K562 (cell line): ENCODE data around the gene DLGAP1. TPM values are rescaled to one million over a fixed set of nuclear protein-coding genes. Genes with fewer than 3 reads are reported as not detected.

Source experiments
- ARID1B ChIP-seq: fragments of 450-650 bp; IDR thresholded peaks from 2 replicates; pipeline ENCODE4 v1.6.1; 2016; ENCODE audit warnings: antibody characterized with exemption, mild to moderate bottlenecking, inconsistent platforms
- CBFA2T3 ChIP-seq: fragments of 450-650 bp; IDR thresholded peaks from 2 replicates; pipeline ENCODE4 v1.6.1; 2017
- CEBPG ChIP-seq, 3 experiments: fragments of 200-800 bp in 1 of 3; sonication (Bioruptor generic) in 1 of 3; sonication (generic) in 1 of 3; formaldehyde crosslinking in 1 of 3; IDR thresholded peaks in 2 of 3; conservative IDR thresholded peaks in 1 of 3; 2 replicates each; pipeline versions ENCODE4 v1.6.1 to v1.8.0; 2016 to 2022; ENCODE audit warnings: missing compliant biosample characterization in 2 of 3, missing genetic modification characterization in 2 of 3, mild to moderate bottlenecking in 1 of 3, missing genetic modification reagents in 1 of 3
- CREM ChIP-seq: IDR thresholded peaks from 2 replicates; pipeline ENCODE4 v1.6.1; 2014; ENCODE audit warnings: antibody characterized with exemption, low read depth
- CTCFL ChIP-seq: IDR thresholded peaks from 2 replicates; pipeline ENCODE4 v1.6.1; 2011; ENCODE audit warnings: borderline replicate concordance, low read depth, mild to moderate bottlenecking, moderate library complexity, low read length; ENCODE audit not compliant: insufficient read depth, poor library complexity, severe bottlenecking
- DPF2 ChIP-seq: fragments of 450-650 bp; IDR thresholded peaks from 2 replicates; pipeline ENCODE4 v1.6.1; 2016
- EP300 ChIP-seq: IDR thresholded peaks from 2 replicates; pipeline ENCODE4 v1.6.1; 2012; ENCODE audit warnings: low read length, improper control_type of control experiment
- FOXK2 ChIP-seq, 2 experiments: fragments of 450-650 bp; IDR thresholded peaks in 1 of 2; conservative IDR thresholded peaks in 1 of 2; 2 replicates each; pipeline ENCODE4 v1.6.1; 2016; ENCODE audit warnings: low read depth in 2 of 2, mild to moderate bottlenecking in 1 of 2
- HBP1 ChIP-seq: fragments of 450-650 bp; formaldehyde crosslinking; IDR thresholded peaks from 2 replicates; pipeline ENCODE4 v1.4.0; 2022; ENCODE audit warnings: missing genetic modification characterization
- HDAC3 ChIP-seq: fragments of 450-650 bp; IDR thresholded peaks from 2 replicates; pipeline ENCODE4 v1.6.1; 2018; ENCODE audit warnings: borderline replicate concordance, mild to moderate bottlenecking, moderate library complexity; ENCODE audit not compliant: partially characterized antibody
- ILF3 ChIP-seq: fragments of 450-650 bp; IDR thresholded peaks from 2 replicates; pipeline ENCODE4 v1.6.1; 2018; ENCODE audit warnings: antibody characterized with exemption, mild to moderate bottlenecking, moderate library complexity, borderline replicate concordance
- MTA2 ChIP-seq: fragments of 450-650 bp; IDR thresholded peaks from 2 replicates; pipeline ENCODE4 v1.6.1; 2016; ENCODE audit warnings: low read depth
- MXD1 ChIP-seq: fragments of 250-450 bp; sonication (Bioruptor Pico); IDR thresholded peaks from 2 replicates; pipeline ENCODE4 v1.8.0; 2021; ENCODE audit warnings: borderline replicate concordance, mild to moderate bottlenecking, moderate library complexity; ENCODE audit not compliant: poor library complexity, severe bottlenecking
- NCOA2 ChIP-seq, 2 experiments: fragments of 450-650 bp; IDR thresholded peaks; 2 replicates each; pipeline ENCODE4 v1.6.1; 2018; ENCODE audit warnings: mild to moderate bottlenecking in 2 of 2, moderate library complexity in 1 of 2; ENCODE audit not compliant: partially characterized antibody in 2 of 2
- PHF8 ChIP-seq: fragments of 200-600 bp; sonication (generic); IDR thresholded peaks from 2 replicates; pipeline ENCODE4 v1.6.1; 2012; ENCODE audit warnings: mixed run types, mild to moderate bottlenecking, inconsistent platforms, low read length, moderate library complexity, borderline replicate concordance
- PURB ChIP-seq: sonication (generic); formaldehyde crosslinking; IDR thresholded peaks from 2 replicates; pipeline ENCODE4 v1.9.0; 2021; ENCODE audit warnings: low read depth, mild to moderate bottlenecking, missing genetic modification reagents
- SMAD1 ChIP-seq: fragments of 150-350 bp; IDR thresholded peaks from 2 replicates; pipeline ENCODE4 v1.6.1; 2014; ENCODE audit warnings: low read length, low read depth; ENCODE audit not compliant: partially characterized antibody
- SMARCA4 ChIP-seq: fragments of 450-650 bp; IDR thresholded peaks from 2 replicates; pipeline ENCODE4 v1.6.1; 2016
- SMARCC2 ChIP-seq: fragments of 450-650 bp; IDR thresholded peaks from 2 replicates; pipeline ENCODE4 v1.6.1; 2017; ENCODE audit warnings: antibody characterized with exemption, moderate library complexity, mild to moderate bottlenecking, low read depth
- SMARCE1 ChIP-seq: fragments of 450-650 bp; IDR thresholded peaks from 2 replicates; pipeline ENCODE4 v1.7.1; 2016; ENCODE audit warnings: mild to moderate bottlenecking
- SOX6 ChIP-seq: fragments of 450-650 bp; IDR thresholded peaks from 2 replicates; pipeline ENCODE4 v1.6.1; 2014; ENCODE audit warnings: mild to moderate bottlenecking
- SUPT5H ChIP-seq: fragments of 450-650 bp; IDR thresholded peaks from 2 replicates; pipeline ENCODE4 v1.6.1; 2016
- TAF9B ChIP-seq: fragments of 450-650 bp; IDR thresholded peaks from 2 replicates; pipeline ENCODE4 v1.6.1; 2018; ENCODE audit warnings: mild to moderate bottlenecking; ENCODE audit not compliant: partially characterized antibody
- TAL1 ChIP-seq: fragments of 450-650 bp; IDR thresholded peaks from 2 replicates; pipeline ENCODE4 v1.6.1; 2016; ENCODE audit warnings: mild to moderate bottlenecking
- TBP ChIP-seq: optimal IDR thresholded peaks from 2 replicates; pipeline ENCODE3; 2011; ENCODE audit warnings: low read depth, low read length, improper control_type of control experiment
- TEAD4 ChIP-seq, 2 experiments: sonication (generic) in 1 of 2; formaldehyde crosslinking in 1 of 2; IDR thresholded peaks; 2 replicates each; pipeline versions ENCODE4 v1.6.1 to v1.8.0; 2012 to 2022; ENCODE audit warnings: borderline replicate concordance in 1 of 2, inconsistent platforms in 1 of 2, low read length in 1 of 2, mild to moderate bottlenecking in 1 of 2, missing genetic modification reagents in 1 of 2
- ZC3H8 ChIP-seq: fragments of 450-650 bp; IDR thresholded peaks from 2 replicates; pipeline ENCODE4 v1.6.1; 2017
- ZNF766 ChIP-seq: fragments of 200-800 bp; sonication (Bioruptor generic); conservative IDR thresholded peaks from 2 replicates; pipeline ENCODE4 v1.6.1; 2016; ENCODE audit warnings: missing genetic modification characterization, missing compliant biosample characterization
- polyA plus RNA-seq, 8 experiments: library from polyadenylated mRNA; depleted of rRNA in 4 of 8; stranded (reverse) in 5 of 8; unstranded in 3 of 8; fragments of >200 nt; fragmentation: Nextera tagmentation in 2 of 8; fragmentation: Illumina TruSeq in 1 of 8; extraction: Ambion mirVana in 2 of 8; extraction: Trizol in 1 of 8; gene quantifications; 2 replicates each; pipeline versions ENCODE4 v1.2.1 to v1.2.3, GENCODE V29; 2011 to 2014; ENCODE audit warnings: inconsistent platforms in 1 of 8, missing spikeins in 1 of 8
- total RNA-seq, 7 experiments: library from RNA; depleted of rRNA in 6 of 7; stranded (reverse); fragments of >200 nt in 6 of 7; fragmentation: Illumina TruSeq in 2 of 7; extraction: Trizol in 2 of 7; gene quantifications; 2 replicates each; pipeline versions ENCODE4 v1.2.1 to v1.2.3, GENCODE V29; 2011 to 2021; ENCODE audit warnings: low replicate concordance in 1 of 7

DLGAP1 gene
- total and polyA plus RNA-seq, 9 of the 15 experiments (the other 6 are each of a cell fraction or from before 2014, with no cell fraction given) = 0.04 to 0.22 (median 0.08) TPM

- peak; percentile 79 for TF ChIP-seq SMARCC2
- no peak for TF ChIP-seq SMAD1
- TF ChIP-seq ZC3H8 = no peak
- no peak for TF ChIP-seq MXD1 (CRISPR knock-in tag)
- TF ChIP-seq SOX6 = peak; percentile 85
- TF ChIP-seq SMARCE1 = peak; percentile 90
- peak; percentile 19 for TF ChIP-seq TAF9B
- peak; percentile 74 for TF ChIP-seq CBFA2T3
- peak; percentile 89 for TF ChIP-seq DPF2
- TF ChIP-seq CREM = 0 out of 2 replicates have a peak, but pooled peaks have one; percentile 31
- TF ChIP-seq HBP1 (CRISPR knock-in tag) = no peak
- peak; percentile 87 for TF ChIP-seq ARID1B
- peak; percentile 34 for TF ChIP-seq HDAC3
- TF ChIP-seq MTA2 = 0 out of 2 replicates have a peak, but pooled peaks have one; percentile 28
- no peak for TF ChIP-seq SUPT5H
- peak; percentile 40 for TF ChIP-seq TAL1
- peak; percentile 28; the same call in 1 of the 2 replicates for TF ChIP-seq TEAD4 (IDR thresholded peaks at IDR 0.05; ENCODE audit: low read length)
- no peak for TF ChIP-seq TEAD4 (CRISPR knock-in tag; IDR thresholded peaks at IDR 0.05; ENCODE audit: borderline replicate concordance)
- no peak for TF ChIP-seq TBP
- TF ChIP-seq ILF3 = 0 out of 2 replicates have a peak, but pooled peaks have one; percentile 45
- TF ChIP-seq CTCFL = no peak
- no peak for TF ChIP-seq FOXK2 (conservative IDR thresholded peaks at IDR 0.05 in 1 of 2, IDR thresholded peaks at IDR 0.05 in 1 of 2; ENCODE audit: low read depth in 2 of 2)
- no peak for TF ChIP-seq PURB (CRISPR knock-in tag)
- TF ChIP-seq PHF8 = no peak
- peak; percentile 86 for TF ChIP-seq EP300
- peak; percentile 88 for TF ChIP-seq SMARCA4
- TF ChIP-seq ZNF766 (CRISPR knock-in tag) = peak; percentile 43; the same call in 1 of the 2 replicates
- peak in 1 of 2 experiments; percentile 22 for TF ChIP-seq NCOA2 (IDR thresholded peaks at IDR 0.05; ENCODE audit: partially characterized antibody in 2 of 2)
- TF ChIP-seq CEBPG (CRISPR knock-in tag; IDR thresholded peaks at IDR 0.05) = no peak
- TF ChIP-seq CEBPG (tag; conservative IDR thresholded peaks at IDR 0.05 in 1 of 2, IDR thresholded peaks at IDR 0.05 in 1 of 2) = peak; percentile 14 to 48; a peak in 2 of 4 replicates
These were observed 943.1 kb downstream of the DLGAP1 start (continued) for GRCh38 chr18:3511980-3512379.
